ENCODE measurements around the gene CAPN10.

GRCh38 chr2:240605867-240606743, 19.6 kb downstream of the CAPN10 start:
- TF ChIP-seq POLR2A (IDR thresholded peaks at IDR 0.05) (no peak), CTCF (IDR thresholded peaks at IDR 0.05) (no peak)

Measured in uterus (tissue), 2 donors.